SK-N-SH (cell line): ENCODE results near the gene SVIL.

Experiments used
- CHD2 ChIP-seq: fragments of 150-350 bp; IDR thresholded peaks from 2 replicates; pipeline ENCODE4 v1.6.1; 2018; ENCODE audit warnings: low read length; ENCODE audit not compliant: partially characterized antibody
- CTCF ChIP-seq: fragments of 200-600 bp; sonication (generic); IDR thresholded peaks from 2 replicates; pipeline ENCODE4 v1.6.1; 2017; ENCODE audit warnings: antibody characterized with exemption, mild to moderate bottlenecking, moderate library complexity
- FOXJ3 ChIP-seq: sonication (generic); formaldehyde crosslinking; IDR thresholded peaks from 2 replicates; pipeline ENCODE4 v1.5.1; 2020; ENCODE audit warnings: mild to moderate bottlenecking, missing genetic modification reagents
- JUND ChIP-seq: IDR thresholded peaks from 2 replicates; pipeline ENCODE4 v1.4.0; 2012
- RFX5 ChIP-seq: IDR thresholded peaks from 2 replicates; pipeline ENCODE4 v1.6.1; 2012; ENCODE audit warnings: mild to moderate bottlenecking, improper control_type of control experiment, low read length
- SMC3 ChIP-seq: IDR thresholded peaks from 2 replicates; pipeline ENCODE4 v1.6.1; 2012; ENCODE audit warnings: low read depth, low read length, improper control_type of control experiment
- TAF1 ChIP-seq: IDR thresholded peaks from 2 replicates; pipeline ENCODE4 v1.6.1; 2012; ENCODE audit warnings: low read depth, mild to moderate bottlenecking, low read length, moderate library complexity, borderline replicate concordance
- USF2 ChIP-seq: fragments of 150-350 bp; IDR thresholded peaks from 2 replicates; pipeline ENCODE4 v1.6.1; 2017; ENCODE audit warnings: antibody characterized with exemption, low read length, low read depth, borderline replicate concordance

- TF ChIP-seq CTCF = no peak
- TF ChIP-seq FOXJ3 (CRISPR knock-in tag) = no peak
- TF ChIP-seq SMC3 = no peak
- no peak for TF ChIP-seq CHD2
- no peak for TF ChIP-seq JUND
- TF ChIP-seq TAF1 = no peak
- TF ChIP-seq RFX5 = no peak
- no peak for TF ChIP-seq USF2
Measured at GRCh38 chr10:29657719-29658274, 23.0 kb upstream of the SVIL start.
